GM23248 (cell line): ENCODE results near the gene FLRT1. TPM values are rescaled to one million over a fixed set of nuclear protein-coding genes. Genes with fewer than 3 reads are reported as not detected.

Experiments
- DNase-seq: peaks from one replicate; pipeline ENCODE4 v3.0.0-alpha.2; 2015
- H2AFZ ChIP-seq: fragments of 200-600 bp; sonication (generic); 2 replicates; pipeline ENCODE4 v1.6.1; 2016; ENCODE audit warnings: antibody characterized with exemption
- H3F3A ChIP-seq: fragments of 200-600 bp; sonication (generic); 2 replicates; pipeline ENCODE4 v1.6.1; 2016; ENCODE audit warnings: mild to moderate bottlenecking, antibody characterized with exemption, mixed run types; ENCODE audit not compliant: insufficient read depth
- H3K27ac ChIP-seq: fragments of 200-600 bp; sonication (generic); 2 replicates; pipeline ENCODE4 v1.5.1; 2016; ENCODE audit warnings: mild to moderate bottlenecking
- H3K27me3 ChIP-seq: fragments of 200-600 bp; sonication (generic); replicated peaks from 2 replicates; pipeline ENCODE4 v1.6.1; 2016; ENCODE audit warnings: mild to moderate bottlenecking; ENCODE audit not compliant: insufficient read depth
- H3K36me3 ChIP-seq: fragments of 200-600 bp; sonication (generic); 2 replicates; pipeline ENCODE4 v1.6.1; 2016; ENCODE audit warnings: low read depth, mild to moderate bottlenecking
- H3K4me1 ChIP-seq: fragments of 200-600 bp; sonication (generic); 2 replicates; pipeline ENCODE4 v1.6.1; 2016; ENCODE audit warnings: mild to moderate bottlenecking; ENCODE audit not compliant: insufficient read depth
- H3K4me2 ChIP-seq: fragments of 200-600 bp; sonication (generic); one replicate; pipeline ENCODE4 v1.6.1; 2016; ENCODE audit warnings: mild to moderate bottlenecking; ENCODE audit not compliant: unreplicated experiment
- H3K4me3 ChIP-seq: fragments of 200-600 bp; sonication (generic); 2 replicates; pipeline ENCODE4 v1.5.1; 2016; ENCODE audit warnings: mild to moderate bottlenecking
- H3K79me2 ChIP-seq: fragments of 200-600 bp; sonication (generic); 2 replicates; pipeline ENCODE4 v1.6.1; 2016; ENCODE audit warnings: mild to moderate bottlenecking; ENCODE audit not compliant: insufficient read depth
- H3K9ac ChIP-seq: fragments of 200-600 bp; sonication (generic); 2 replicates; pipeline ENCODE4 v1.6.1; 2016; ENCODE audit warnings: mild to moderate bottlenecking
- H3K9me2 ChIP-seq: fragments of 200-600 bp; sonication (generic); 2 replicates; pipeline ENCODE4 v1.6.1; 2016; ENCODE audit warnings: mixed run types, mild to moderate bottlenecking, moderate library complexity; ENCODE audit not compliant: insufficient read depth
- H3K9me3 ChIP-seq: fragments of 200-600 bp; sonication (generic); one replicate; pipeline ENCODE4 v1.6.1; 2017; ENCODE audit warnings: low read depth
- H4K20me1 ChIP-seq: fragments of 200-600 bp; sonication (generic); 2 replicates; pipeline ENCODE4 v1.6.0; 2016; ENCODE audit not compliant: insufficient read depth
- EZH2 ChIP-seq: fragments of 200-600 bp; sonication (generic); IDR thresholded peaks from 2 replicates; pipeline ENCODE4 v1.6.1; 2018; ENCODE audit warnings: antibody characterized with exemption, mild to moderate bottlenecking; ENCODE audit not compliant: insufficient read depth, poor library complexity, severe bottlenecking
- EZH2phosphoT487 ChIP-seq: fragments of 200-600 bp; sonication (generic); IDR thresholded peaks from 2 replicates; pipeline ENCODE4 v1.6.1; 2018; ENCODE audit warnings: antibody characterized with exemption, moderate library complexity, mild to moderate bottlenecking, low read depth; ENCODE audit not compliant: insufficient read depth
- WGBS, 2 experiments: methylation state at CpG; one replicate each; pipeline ENCODE4 v1.1.6; 2015 to 2017; ENCODE audit warnings: low lambda C conversion rate in 2 of 2, low coverage in 1 of 2; ENCODE audit errors: missing lambda C conversion rate in 2 of 2; 5-methylcytosine and 5-hydroxymethylcytosine counted together
- in situ Hi-C: fragments of 300-500 bp; cut with MboI; formaldehyde crosslinking; loops from 2 replicates; pipeline ENCODE4 v1.15.0; 2020
- polyA plus RNA-seq: library from polyadenylated mRNA; unstranded; fragments of >200 nt; fragmentation: Nextera tagmentation; extraction: Ambion mirVana; gene quantifications from 2 replicates; pipeline ENCODE4 v1.2.1, GENCODE V29; 2016
- total RNA-seq: library from RNA; depleted of rRNA; stranded (reverse); fragments of >200 nt; shearing (Covaris generic); gene quantifications from 2 replicates; pipeline ENCODE4 v1.2.3, GENCODE V29; 2014

Gene FLRT1
- total and polyA plus RNA-seq, 2 experiments from 2014 or later = 0.09 to 0.22 TPM

GRCh38 chr11:64034411-64034811 is 1.3 kb upstream of the FLRT1 start:
- Histone ChIP-seq H2AFZ (no peak overlapping the region), H3K79me2 (no peaks in the 10 kb centered on the region), H3K9ac (no peak overlapping the region), H3F3A (no peaks in the 10 kb centered on the region), H3K4me1 (no peaks in the 10 kb centered on the region), H4K20me1 (no peaks in the 10 kb centered on the region), H3K27ac (no peak overlapping the region), H3K27me3 (peaks cover 16% of the 10 kb centered on the region), H3K9me3 (no peaks in the 10 kb centered on the region), H3K36me3 (no peaks in the 10 kb centered on the region), H3K4me2 (no peak overlapping the region), H3K4me3 (no peak overlapping the region), H3K9me2 (no peaks in the 10 kb centered on the region)
- no peak for DNase-seq
- no peak for TF ChIP-seq EZH2
- no peak for TF ChIP-seq EZH2phosphoT487
- WGBS, 2 experiments = 86 to 94% methylated on average over 7 to 9 of the region's 9 CpGs
- in situ Hi-C loops = no loop called here

DNA sequence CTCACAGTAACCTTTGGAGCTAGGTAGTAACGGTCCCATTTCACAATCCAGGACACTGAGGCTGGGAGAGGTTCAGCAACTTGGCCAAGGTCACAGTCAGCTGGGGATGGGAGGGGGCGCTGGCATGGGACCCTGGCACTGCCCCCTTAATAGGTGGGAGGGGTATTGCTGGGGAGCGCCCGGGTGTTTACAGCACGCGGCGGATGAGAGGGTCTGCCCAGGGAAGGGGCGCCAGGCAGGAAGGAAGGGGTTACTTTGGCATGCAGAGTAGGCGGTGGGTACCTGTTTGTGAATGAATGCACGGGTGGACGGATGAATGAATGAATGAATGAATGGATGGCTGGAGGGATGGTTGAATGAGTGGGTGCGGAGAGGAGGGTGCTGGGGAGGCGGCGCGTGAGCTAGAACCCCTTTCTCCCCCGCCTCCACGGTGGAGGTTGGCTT is 628 bp upstream of the FLRT1 start:
- in situ Hi-C loops = no loop called here
- Histone ChIP-seq H3K27ac (no peak overlapping the region), H3K27me3 (peaks cover 16% of the 10 kb centered on the region), H3K9me3 (no peaks in the 10 kb centered on the region), H3K9ac (no peak overlapping the region), H3K79me2 (no peaks in the 10 kb centered on the region), H3K9me2 (no peaks in the 10 kb centered on the region), H3K4me1 (no peaks in the 10 kb centered on the region), H3K4me3 (no peak overlapping the region), H2AFZ (no peak overlapping the region), H3K4me2 (no peak overlapping the region), H3F3A (no peaks in the 10 kb centered on the region), H4K20me1 (no peaks in the 10 kb centered on the region), H3K36me3 (no peaks in the 10 kb centered on the region)
- TF ChIP-seq EZH2phosphoT487 = 0 out of 2 replicates have a peak, but pooled peaks have one; percentile 43
- TF ChIP-seq EZH2 = peak; percentile 71
- WGBS, 2 experiments = 16 to 21% methylated on average over 12 to 17 of the region's 17 CpGs
- no peak for DNase-seq

GRCh38 chr11:64036087-64037026 is 626 bp downstream of the FLRT1 start:
- TF ChIP-seq EZH2 = peak; percentile 89
- TF ChIP-seq EZH2phosphoT487 = no peak
- H3K27ac ChIP-seq = no peak overlapping the region
- H2AFZ ChIP-seq = 0 out of 2 replicates have a peak overlapping the region, but pooled peaks have one; percentile 50
- WGBS, 2 experiments = 4 to 5% methylated on average over 48 to 50 of the region's 85 CpGs
- H3K4me2 ChIP-seq = peak overlapping the region; percentile 80
- H3K27me3 ChIP-seq = peaks cover 16% of the 10 kb centered on the region
- no peaks in the 10 kb centered on the region for H4K20me1 ChIP-seq
- no peaks in the 10 kb centered on the region for H3K9me3 ChIP-seq
- in situ Hi-C loops = no loop called here
- H3F3A ChIP-seq = no peaks in the 10 kb centered on the region
- no peaks in the 10 kb centered on the region for H3K79me2 ChIP-seq
- DNase-seq = peak; percentile 76
- no peaks in the 10 kb centered on the region for H3K36me3 ChIP-seq
- no peaks in the 10 kb centered on the region for H3K9me2 ChIP-seq
- H3K9ac ChIP-seq = no peak overlapping the region
- no peaks in the 10 kb centered on the region for H3K4me1 ChIP-seq
- peak overlapping the region; percentile 69 for H3K4me3 ChIP-seq

DNA sequence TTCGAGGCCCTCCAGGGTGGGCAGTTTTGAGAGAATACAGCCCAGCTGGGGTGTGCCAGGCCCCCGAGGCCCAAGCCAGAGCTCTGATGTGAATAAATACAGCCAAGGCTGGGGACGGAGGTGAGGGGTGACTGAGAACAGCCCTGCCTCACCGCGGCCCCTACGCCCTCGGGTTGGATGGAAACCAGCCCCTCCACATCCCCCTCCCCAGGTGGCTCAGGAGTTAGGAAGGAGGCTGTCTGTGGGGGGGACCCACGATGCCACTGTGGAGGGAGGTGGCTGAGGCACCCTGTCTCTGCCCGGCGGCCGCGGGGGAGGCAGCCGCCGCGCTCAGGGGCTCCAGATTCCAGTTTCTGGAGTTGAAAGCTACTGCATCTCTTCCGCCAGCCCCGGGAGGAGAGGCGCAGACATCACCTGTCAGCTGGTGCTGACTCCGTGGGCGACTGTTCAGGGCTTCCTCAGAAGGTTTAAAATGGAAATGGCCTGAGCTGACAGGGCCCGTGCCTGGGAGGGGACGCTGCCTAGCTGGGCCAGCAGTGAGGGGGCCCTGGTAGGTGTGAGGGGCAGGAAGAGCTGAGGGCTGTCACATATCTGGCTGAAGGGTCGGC is 1.4 kb downstream of the FLRT1 start:
- TF ChIP-seq EZH2phosphoT487 (no peak), EZH2 (no peak)
- no peaks in the 10 kb centered on the region for H3K79me2 ChIP-seq
- no peak overlapping the region for H3K9ac ChIP-seq
- 58 to 63% methylated on average over 23 of the region's 23 CpGs for WGBS, 2 experiments
- no peaks in the 10 kb centered on the region for H4K20me1 ChIP-seq
- no peaks in the 10 kb centered on the region for H3K9me2 ChIP-seq
- in situ Hi-C loops = no loop called here
- H3K27me3 ChIP-seq = peaks cover 16% of the 10 kb centered on the region
- no peak for DNase-seq
- H3K4me2 ChIP-seq = no peak overlapping the region
- H3K9me3 ChIP-seq = no peaks in the 10 kb centered on the region
- no peaks in the 10 kb centered on the region for H3K4me1 ChIP-seq
- no peak overlapping the region for H3K27ac ChIP-seq
- H3K4me3 ChIP-seq = no peak overlapping the region
- H3F3A ChIP-seq = no peaks in the 10 kb centered on the region
- no peak overlapping the region for H2AFZ ChIP-seq
- no peaks in the 10 kb centered on the region for H3K36me3 ChIP-seq
